ENCODE measurements around the gene DYNC1LI2. TPM values are rescaled to one million over a fixed set of nuclear protein-coding genes. Genes with fewer than 3 reads are reported as not detected.

The DYNC1LI2 gene
- total and polyA plus RNA-seq, 2 of the 8 experiments (the other 6 are each of a cell fraction or from before 2014, with no cell fraction given): 35.0 to 70.8 TPM

DNA sequence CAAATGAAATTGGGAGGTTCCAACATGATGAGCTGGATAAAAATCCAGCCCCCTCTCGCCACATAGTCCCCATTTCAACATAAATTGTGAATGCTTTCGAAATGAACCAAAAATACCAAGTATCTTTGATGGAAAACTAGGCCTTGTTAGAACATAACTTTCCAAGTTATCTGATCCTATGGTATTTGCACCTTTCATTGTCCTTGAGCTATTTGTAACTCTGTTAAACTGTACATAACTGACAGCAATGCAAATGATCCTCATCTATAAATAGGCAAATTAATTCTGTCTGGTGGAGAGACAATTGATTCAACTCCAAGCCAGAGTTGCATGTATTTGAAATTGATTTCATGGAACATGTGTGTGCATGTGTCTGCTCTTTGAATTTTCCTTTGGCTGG is 73.1 kb downstream of the DYNC1LI2 start (continued):
- TF ChIP-seq SIX5 (IDR thresholded peaks at IDR 0.05; ENCODE audit: low read depth, low read length) (no peak), HDAC6 (IDR thresholded peaks at IDR 0.05; ENCODE audit: low read depth, low read length) (no peak), NRF1 (IDR thresholded peaks at IDR 0.05; ENCODE audit: low read depth, low read length) (no peak), SP1 (IDR thresholded peaks at IDR 0.05; ENCODE audit: low read depth, low read length) (no peak), CREB1 (IDR thresholded peaks at IDR 0.05) (no peak), GABPA (IDR thresholded peaks at IDR 0.05; ENCODE audit: borderline replicate concordance, insufficient read depth, low read length) (no peak), NANOG (IDR thresholded peaks at IDR 0.05; ENCODE audit: insufficient read depth, low read depth, low read length, poor library complexity, severe bottlenecking) (no peak)
- TF ChIP-seq, protein P1, sequence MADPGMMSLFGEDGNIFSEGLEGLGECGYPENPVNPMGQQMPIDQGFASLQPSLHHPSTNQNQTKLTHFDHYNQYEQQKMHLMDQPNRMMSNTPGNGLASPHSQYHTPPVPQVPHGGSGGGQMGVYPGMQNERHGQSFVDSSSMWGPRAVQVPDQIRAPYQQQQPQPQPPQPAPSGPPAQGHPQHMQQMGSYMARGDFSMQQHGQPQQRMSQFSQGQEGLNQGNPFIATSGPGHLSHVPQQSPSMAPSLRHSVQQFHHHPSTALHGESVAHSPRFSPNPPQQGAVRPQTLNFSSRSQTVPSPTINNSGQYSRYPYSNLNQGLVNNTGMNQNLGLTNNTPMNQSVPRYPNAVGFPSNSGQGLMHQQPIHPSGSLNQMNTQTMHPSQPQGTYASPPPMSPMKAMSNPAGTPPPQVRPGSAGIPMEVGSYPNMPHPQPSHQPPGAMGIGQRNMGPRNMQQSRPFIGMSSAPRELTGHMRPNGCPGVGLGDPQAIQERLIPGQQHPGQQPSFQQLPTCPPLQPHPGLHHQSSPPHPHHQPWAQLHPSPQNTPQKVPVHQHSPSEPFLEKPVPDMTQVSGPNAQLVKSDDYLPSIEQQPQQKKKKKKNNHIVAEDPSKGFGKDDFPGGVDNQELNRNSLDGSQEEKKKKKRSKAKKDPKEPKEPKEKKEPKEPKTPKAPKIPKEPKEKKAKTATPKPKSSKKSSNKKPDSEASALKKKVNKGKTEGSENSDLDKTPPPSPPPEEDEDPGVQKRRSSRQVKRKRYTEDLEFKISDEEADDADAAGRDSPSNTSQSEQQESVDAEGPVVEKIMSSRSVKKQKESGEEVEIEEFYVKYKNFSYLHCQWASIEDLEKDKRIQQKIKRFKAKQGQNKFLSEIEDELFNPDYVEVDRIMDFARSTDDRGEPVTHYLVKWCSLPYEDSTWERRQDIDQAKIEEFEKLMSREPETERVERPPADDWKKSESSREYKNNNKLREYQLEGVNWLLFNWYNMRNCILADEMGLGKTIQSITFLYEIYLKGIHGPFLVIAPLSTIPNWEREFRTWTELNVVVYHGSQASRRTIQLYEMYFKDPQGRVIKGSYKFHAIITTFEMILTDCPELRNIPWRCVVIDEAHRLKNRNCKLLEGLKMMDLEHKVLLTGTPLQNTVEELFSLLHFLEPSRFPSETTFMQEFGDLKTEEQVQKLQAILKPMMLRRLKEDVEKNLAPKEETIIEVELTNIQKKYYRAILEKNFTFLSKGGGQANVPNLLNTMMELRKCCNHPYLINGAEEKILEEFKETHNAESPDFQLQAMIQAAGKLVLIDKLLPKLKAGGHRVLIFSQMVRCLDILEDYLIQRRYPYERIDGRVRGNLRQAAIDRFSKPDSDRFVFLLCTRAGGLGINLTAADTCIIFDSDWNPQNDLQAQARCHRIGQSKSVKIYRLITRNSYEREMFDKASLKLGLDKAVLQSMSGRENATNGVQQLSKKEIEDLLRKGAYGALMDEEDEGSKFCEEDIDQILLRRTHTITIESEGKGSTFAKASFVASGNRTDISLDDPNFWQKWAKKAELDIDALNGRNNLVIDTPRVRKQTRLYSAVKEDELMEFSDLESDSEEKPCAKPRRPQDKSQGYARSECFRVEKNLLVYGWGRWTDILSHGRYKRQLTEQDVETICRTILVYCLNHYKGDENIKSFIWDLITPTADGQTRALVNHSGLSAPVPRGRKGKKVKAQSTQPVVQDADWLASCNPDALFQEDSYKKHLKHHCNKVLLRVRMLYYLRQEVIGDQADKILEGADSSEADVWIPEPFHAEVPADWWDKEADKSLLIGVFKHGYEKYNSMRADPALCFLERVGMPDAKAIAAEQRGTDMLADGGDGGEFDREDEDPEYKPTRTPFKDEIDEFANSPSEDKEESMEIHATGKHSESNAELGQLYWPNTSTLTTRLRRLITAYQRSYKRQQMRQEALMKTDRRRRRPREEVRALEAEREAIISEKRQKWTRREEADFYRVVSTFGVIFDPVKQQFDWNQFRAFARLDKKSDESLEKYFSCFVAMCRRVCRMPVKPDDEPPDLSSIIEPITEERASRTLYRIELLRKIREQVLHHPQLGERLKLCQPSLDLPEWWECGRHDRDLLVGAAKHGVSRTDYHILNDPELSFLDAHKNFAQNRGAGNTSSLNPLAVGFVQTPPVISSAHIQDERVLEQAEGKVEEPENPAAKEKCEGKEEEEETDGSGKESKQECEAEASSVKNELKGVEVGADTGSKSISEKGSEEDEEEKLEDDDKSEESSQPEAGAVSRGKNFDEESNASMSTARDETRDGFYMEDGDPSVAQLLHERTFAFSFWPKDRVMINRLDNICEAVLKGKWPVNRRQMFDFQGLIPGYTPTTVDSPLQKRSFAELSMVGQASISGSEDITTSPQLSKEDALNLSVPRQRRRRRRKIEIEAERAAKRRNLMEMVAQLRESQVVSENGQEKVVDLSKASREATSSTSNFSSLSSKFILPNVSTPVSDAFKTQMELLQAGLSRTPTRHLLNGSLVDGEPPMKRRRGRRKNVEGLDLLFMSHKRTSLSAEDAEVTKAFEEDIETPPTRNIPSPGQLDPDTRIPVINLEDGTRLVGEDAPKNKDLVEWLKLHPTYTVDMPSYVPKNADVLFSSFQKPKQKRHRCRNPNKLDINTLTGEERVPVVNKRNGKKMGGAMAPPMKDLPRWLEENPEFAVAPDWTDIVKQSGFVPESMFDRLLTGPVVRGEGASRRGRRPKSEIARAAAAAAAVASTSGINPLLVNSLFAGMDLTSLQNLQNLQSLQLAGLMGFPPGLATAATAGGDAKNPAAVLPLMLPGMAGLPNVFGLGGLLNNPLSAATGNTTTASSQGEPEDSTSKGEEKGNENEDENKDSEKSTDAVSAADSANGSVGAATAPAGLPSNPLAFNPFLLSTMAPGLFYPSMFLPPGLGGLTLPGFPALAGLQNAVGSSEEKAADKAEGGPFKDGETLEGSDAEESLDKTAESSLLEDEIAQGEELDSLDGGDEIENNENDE (IDR thresholded peaks at IDR 0.05; ENCODE audit: insufficient replicate concordance, low read length): no peak
